Kasumi-1 (cell line): ENCODE data around the gene POU6F2.
"Not testable (repeated sequence)": the region's sequence is repeated elsewhere in the genome, so short reads cannot be mapped to it uniquely, and the experiment has no call there.

Source experiments
- DNase-seq, 2 experiments: peaks; one replicate each; lab custom pipeline; 2025; lab: John Stamatoyannopoulos, UW

Gene POU6F2

GRCh38 chr7:39304178-39304577, 326.5 kb downstream of the POU6F2 start:
- no peak for DNase-seq

GRCh38 chr7:39304668-39305405, 327.1 kb downstream of the POU6F2 start:
- DNase-seq = no peak

GRCh38 chr7:39306016-39306570, 328.4 kb downstream of the POU6F2 start:
- no peak for DNase-seq

GRCh38 chr7:39310699-39311098, 333.0 kb downstream of the POU6F2 start:
- no peak for DNase-seq

GRCh38 chr7:39312254-39312989, 334.7 kb downstream of the POU6F2 start:
- DNase-seq = no peak

- DNase-seq = no peak
These were observed 335.7 kb downstream of the POU6F2 start for GRCh38 chr7:39313376-39313775.

- DNase-seq = no peak
These were observed 336.3 kb downstream of the POU6F2 start for GRCh38 chr7:39313974-39314373.

GRCh38 chr7:39317107-39317506, 339.4 kb downstream of the POU6F2 start:
- no peak for DNase-seq

GRCh38 chr7:39317896-39318295, 340.2 kb downstream of the POU6F2 start:
- no peak for DNase-seq

GRCh38 chr7:39321245-39321644, 343.5 kb downstream of the POU6F2 start:
- DNase-seq = no peak

- DNase-seq = no peak
These were observed 344.3 kb downstream of the POU6F2 start for GRCh38 chr7:39321909-39322498.

- no peak for DNase-seq
These were observed 346.5 kb downstream of the POU6F2 start for GRCh38 chr7:39324139-39324760.

- DNase-seq = not testable (repeated sequence)
These were observed 353.9 kb downstream of the POU6F2 start for GRCh38 chr7:39331607-39332006.

- DNase-seq = no peak
These were observed 354.4 kb downstream of the POU6F2 start for GRCh38 chr7:39332142-39332541.

- no peak for DNase-seq
These were observed 356.0 kb downstream of the POU6F2 start for GRCh38 chr7:39333701-39334100.

- DNase-seq = no peak
These were observed 358.7 kb downstream of the POU6F2 start for GRCh38 chr7:39336442-39336841.

GRCh38 chr7:39338716-39339115, 361.0 kb downstream of the POU6F2 start:
- no peak for DNase-seq

- DNase-seq = no peak
These were observed 361.9 kb downstream of the POU6F2 start for GRCh38 chr7:39339591-39339990.

- no peak for DNase-seq
These were observed 363.4 kb downstream of the POU6F2 start for GRCh38 chr7:39341083-39341482.

GRCh38 chr7:39342763-39343162, 365.1 kb downstream of the POU6F2 start:
- no peak for DNase-seq

- DNase-seq = no peak
These were observed 371.9 kb downstream of the POU6F2 start for GRCh38 chr7:39349452-39350123.
